Neural crest cell (in vitro differentiated cells): ENCODE results near the gene DENND5B. TPM values are rescaled to one million over a fixed set of nuclear protein-coding genes. Genes with fewer than 3 reads are reported as not detected.

Experiments used
- DNase-seq: peaks from one replicate; pipeline ENCODE4 v3.0.0; 2021; ENCODE audit warnings: low read depth, mixed read lengths, low spot score
- H3K27ac Mint-ChIP-seq: one replicate; pipeline ENCODE4 v1.8.0; 2021; ENCODE audit warnings: mild to moderate bottlenecking, mixed read lengths; ENCODE audit not compliant: unreplicated experiment
- H3K27me3 Mint-ChIP-seq: 2 replicates; pipeline ENCODE4 v1.8.0; 2021; ENCODE audit warnings: low read depth, mild to moderate bottlenecking, mixed read lengths
- H3K36me3 Mint-ChIP-seq: 2 replicates; pipeline ENCODE4 v1.8.0; 2021; ENCODE audit warnings: low read depth, mild to moderate bottlenecking, mixed read lengths
- H3K4me1 Mint-ChIP-seq: 2 replicates; pipeline ENCODE4 v1.8.0; 2021; ENCODE audit warnings: mixed read lengths
- H3K4me3 Mint-ChIP-seq: one replicate; pipeline ENCODE4 v1.8.0; 2021; ENCODE audit warnings: mild to moderate bottlenecking, mixed read lengths
- H3K9me3 Mint-ChIP-seq: 2 replicates; pipeline ENCODE4 v1.8.0; 2021; ENCODE audit warnings: mixed read lengths
- CTCF ChIP-seq: fragments of 200-600 bp; sonication (generic); conservative IDR thresholded peaks from 2 replicates; pipeline ENCODE4 v1.5.0; 2021; ENCODE audit warnings: antibody characterized with exemption, mild to moderate bottlenecking
- total RNA-seq: library from RNA; stranded (reverse); gene quantifications from 2 replicates; pipeline ENCODE4 v1.2.1, GENCODE V29; 2021

The DENND5B gene
- total RNA-seq, 1 donor from 2014 or later: 33.2 TPM

GRCh38 chr12:31567029-31567428 is 23.9 kb downstream of the DENND5B start:
- H3K27ac Mint-ChIP-seq: no peak overlapping the region
- no peak for DNase-seq
- H3K9me3 Mint-ChIP-seq: no peaks in the 10 kb centered on the region
- H3K27me3 Mint-ChIP-seq: no peaks in the 10 kb centered on the region
- H3K4me3 Mint-ChIP-seq: no peak overlapping the region
- H3K36me3 Mint-ChIP-seq: no peaks in the 10 kb centered on the region
- peaks cover 20% of the 10 kb centered on the region for H3K4me1 Mint-ChIP-seq
- TF ChIP-seq CTCF: no peak

GRCh38 chr12:31566547-31566946 is 24.4 kb downstream of the DENND5B start:
- Mint-ChIP-seq H3K4me3 (no peak overlapping the region), H3K27ac (no peak overlapping the region), H3K4me1 (peaks cover 19% of the 10 kb centered on the region), H3K36me3 (no peaks in the 10 kb centered on the region), H3K27me3 (no peaks in the 10 kb centered on the region), H3K9me3 (no peaks in the 10 kb centered on the region)
- no peak for TF ChIP-seq CTCF
- no peak for DNase-seq

GRCh38 chr12:31562594-31563328 is 28.2 kb downstream of the DENND5B start:
- peaks cover 15% of the 10 kb centered on the region for H3K36me3 Mint-ChIP-seq
- no peaks in the 10 kb centered on the region for H3K27me3 Mint-ChIP-seq
- peaks cover 8% of the 10 kb centered on the region for H3K9me3 Mint-ChIP-seq
- no peak overlapping the region for H3K27ac Mint-ChIP-seq
- no peak overlapping the region for H3K4me3 Mint-ChIP-seq
- no peak for TF ChIP-seq CTCF
- no peak for DNase-seq
- peaks cover 16% of the 10 kb centered on the region for H3K4me1 Mint-ChIP-seq

GRCh38 chr12:31560516-31560915 is 30.4 kb downstream of the DENND5B start:
- peaks cover 21% of the 10 kb centered on the region for H3K36me3 Mint-ChIP-seq

GRCh38 chr12:31558521-31558920 is 32.4 kb downstream of the DENND5B start:
- Mint-ChIP-seq H3K36me3 (peaks cover 32% of the 10 kb centered on the region), H3K4me3 (no peak overlapping the region), H3K27ac (no peak overlapping the region), H3K9me3 (peaks cover 10% of the 10 kb centered on the region), H3K4me1 (peaks cover 16% of the 10 kb centered on the region), H3K27me3 (no peaks in the 10 kb centered on the region)
- DNase-seq: no peak
- TF ChIP-seq CTCF: no peak

More at GRCh38 chr12:31560516-31560915, 30.4 kb downstream of the DENND5B start:
- no peak overlapping the region for H3K4me3 Mint-ChIP-seq
- no peak overlapping the region for H3K27ac Mint-ChIP-seq
- peaks cover 8% of the 10 kb centered on the region for H3K9me3 Mint-ChIP-seq
- TF ChIP-seq CTCF: no peak
- DNase-seq: no peak
- H3K27me3 Mint-ChIP-seq: no peaks in the 10 kb centered on the region
- H3K4me1 Mint-ChIP-seq: peaks cover 16% of the 10 kb centered on the region
